Tibial nerve (tissue), 4 donors: ENCODE measurements around the gene SETD3.

Experiments used
- EP300 ChIP-seq, 2 donors: sonication (generic); formaldehyde crosslinking; IDR thresholded peaks; one replicate each; pipeline ENCODE4 v1.6.1; 2017; ENCODE audit warnings: antibody characterized with exemption in 2 of 2, mild to moderate bottlenecking in 1 of 2
- POLR2A ChIP-seq, 2 donors: fragments of 450-650 bp; IDR thresholded peaks; one replicate each; pipeline ENCODE4 v1.6.1; 2017; ENCODE audit warnings: antibody characterized with exemption in 2 of 2, mild to moderate bottlenecking in 2 of 2, moderate library complexity in 2 of 2
- TF ChIP-seq, protein P1 (sequence below), 5 experiments: fragments of 200-600 bp in 3 of 5; fragments of 450-650 bp in 2 of 5; sonication (generic) in 3 of 5; IDR thresholded peaks; one replicate each; pipeline ENCODE4 v1.5.1; 2016 to 2019; ENCODE audit warnings: antibody characterized with exemption in 5 of 5, mild to moderate bottlenecking in 3 of 5, moderate library complexity in 2 of 5

DNA sequence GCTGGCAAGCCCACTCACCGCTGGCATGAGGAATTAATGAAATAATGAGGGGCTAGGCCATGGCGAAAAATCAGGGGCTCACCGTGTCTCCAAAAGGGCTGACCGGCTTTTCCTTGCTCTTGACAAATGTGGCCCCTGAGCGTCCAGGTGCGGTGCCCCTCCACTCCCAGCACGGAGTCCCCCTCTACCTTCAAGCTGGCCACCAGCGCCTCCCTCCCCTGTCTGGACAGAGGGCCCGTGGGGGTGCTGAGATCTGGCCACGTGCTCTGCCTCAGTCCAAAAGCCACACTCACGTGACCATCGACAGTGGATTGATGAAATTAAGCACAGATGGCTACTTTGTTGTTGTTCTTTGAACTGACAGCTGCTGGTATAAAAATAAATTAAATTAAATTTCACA is 129.9 kb downstream of the SETD3 start:
- TF ChIP-seq EP300 (IDR thresholded peaks at IDR 0.05) (no peak), POLR2A (IDR thresholded peaks at IDR 0.05) (no peak)
- TF ChIP-seq, protein P1, sequence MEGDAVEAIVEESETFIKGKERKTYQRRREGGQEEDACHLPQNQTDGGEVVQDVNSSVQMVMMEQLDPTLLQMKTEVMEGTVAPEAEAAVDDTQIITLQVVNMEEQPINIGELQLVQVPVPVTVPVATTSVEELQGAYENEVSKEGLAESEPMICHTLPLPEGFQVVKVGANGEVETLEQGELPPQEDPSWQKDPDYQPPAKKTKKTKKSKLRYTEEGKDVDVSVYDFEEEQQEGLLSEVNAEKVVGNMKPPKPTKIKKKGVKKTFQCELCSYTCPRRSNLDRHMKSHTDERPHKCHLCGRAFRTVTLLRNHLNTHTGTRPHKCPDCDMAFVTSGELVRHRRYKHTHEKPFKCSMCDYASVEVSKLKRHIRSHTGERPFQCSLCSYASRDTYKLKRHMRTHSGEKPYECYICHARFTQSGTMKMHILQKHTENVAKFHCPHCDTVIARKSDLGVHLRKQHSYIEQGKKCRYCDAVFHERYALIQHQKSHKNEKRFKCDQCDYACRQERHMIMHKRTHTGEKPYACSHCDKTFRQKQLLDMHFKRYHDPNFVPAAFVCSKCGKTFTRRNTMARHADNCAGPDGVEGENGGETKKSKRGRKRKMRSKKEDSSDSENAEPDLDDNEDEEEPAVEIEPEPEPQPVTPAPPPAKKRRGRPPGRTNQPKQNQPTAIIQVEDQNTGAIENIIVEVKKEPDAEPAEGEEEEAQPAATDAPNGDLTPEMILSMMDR (IDR thresholded peaks at IDR 0.05): no peak
